ENCODE data around the gene CNIH4.
A peak's percentile ranks its signal among the peaks of the same experiment; 100 is the strongest.
"Not testable (repeated sequence)": the region's sequence is repeated elsewhere in the genome, so short reads cannot be mapped to it uniquely, and the experiment has no call there.

The CNIH4 gene

GRCh38 chr1:224387302-224387912, 30.7 kb downstream of the CNIH4 start:
- DNase-seq (ENCODE audit: low read depth, low spot score), result peak; percentile 66
- peak overlapping the region; percentile 22 for H3K4me3 ChIP-seq (ENCODE audit: low read length)

- no peak for DNase-seq (ENCODE audit: low read depth, low spot score)
- no peak overlapping the region for H3K4me3 ChIP-seq (ENCODE audit: low read length)
These were observed 31.3 kb downstream of the CNIH4 start for GRCh38 chr1:224387943-224388342.

DNA sequence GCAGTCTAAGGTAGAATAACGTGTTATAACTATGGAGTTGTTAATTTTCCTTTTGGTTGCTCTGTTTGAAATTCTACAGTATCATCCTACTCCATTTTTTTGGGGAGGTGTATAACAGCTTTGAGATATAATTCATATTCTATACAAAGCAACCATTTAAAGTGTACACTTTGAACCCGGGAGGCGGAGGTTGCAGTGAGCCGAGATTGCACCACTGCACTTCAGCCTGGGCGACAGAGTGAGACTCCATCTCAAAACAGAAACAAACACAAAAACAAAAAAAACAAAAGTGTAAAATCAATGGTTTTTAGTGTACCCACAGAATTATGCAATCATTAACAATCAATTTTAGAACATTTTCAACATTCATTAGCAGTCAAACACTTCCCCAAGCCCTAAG, 33.8 kb downstream of the CNIH4 start:
- DNase-seq (ENCODE audit: low read depth, low spot score), result no peak
- no peak overlapping the region for H3K4me3 ChIP-seq (ENCODE audit: low read length)

DNA sequence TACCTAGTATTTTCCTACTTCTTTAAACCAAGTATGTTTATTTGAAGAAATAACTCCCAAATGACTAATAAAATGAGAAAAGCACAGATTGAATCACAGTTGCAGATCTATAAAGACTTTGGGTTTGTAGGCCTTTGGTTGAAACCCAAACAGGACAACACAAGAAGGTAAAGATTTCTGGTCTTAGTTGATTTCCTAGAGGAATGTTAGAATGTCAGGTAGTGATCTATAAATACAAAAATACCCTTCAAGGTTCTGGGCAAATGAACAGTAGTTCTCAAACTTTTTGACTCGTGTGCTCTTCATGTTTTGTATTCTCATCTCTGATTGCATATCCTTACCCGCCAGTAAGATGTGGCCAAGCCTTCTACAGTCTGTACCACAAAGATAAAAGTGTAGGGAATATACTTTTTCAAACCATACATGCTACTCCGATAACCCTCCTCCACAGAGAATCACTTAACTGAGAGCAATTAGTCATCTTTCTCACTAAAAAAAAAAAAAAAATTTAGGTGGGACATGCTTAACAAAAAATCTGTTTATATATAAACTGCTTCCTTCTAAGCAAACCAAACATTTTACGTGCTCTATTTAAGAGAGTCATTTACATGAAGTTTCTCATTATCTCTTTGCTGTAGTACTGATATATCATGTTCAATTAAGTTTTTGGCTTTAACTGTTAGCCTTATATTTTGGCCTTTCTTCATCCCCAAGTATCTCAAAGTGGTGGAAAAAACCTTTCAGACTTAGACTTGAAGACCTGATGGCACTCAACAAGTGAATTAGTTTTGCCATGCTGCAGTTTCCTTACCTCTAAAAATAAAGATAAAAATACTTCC, 36.0 kb downstream of the CNIH4 start:
- peak; percentile 41 for DNase-seq (ENCODE audit: low read depth, low spot score)
- no peak overlapping the region for H3K4me3 ChIP-seq (ENCODE audit: low read length)

DNA sequence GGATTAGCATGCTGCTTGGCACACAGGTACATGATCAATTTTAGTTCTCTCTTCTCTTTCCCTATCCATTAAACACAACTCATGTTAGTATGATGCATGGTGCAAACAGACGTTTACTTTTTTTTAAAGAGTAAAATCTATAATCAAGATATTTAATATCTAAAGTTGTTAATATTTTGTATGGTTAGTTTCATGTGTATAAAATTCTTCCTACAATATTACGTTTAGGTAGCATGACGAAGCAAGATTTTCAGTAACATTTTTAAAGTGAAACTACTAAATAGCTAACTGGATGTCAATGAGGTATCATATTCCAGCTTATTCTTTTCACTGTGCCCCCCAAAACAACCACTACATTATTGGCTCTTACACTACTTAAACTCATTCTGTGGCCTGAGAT, 36.6 kb downstream of the CNIH4 start:
- no peak for DNase-seq (ENCODE audit: low read depth, low spot score)
- no peak overlapping the region for H3K4me3 ChIP-seq (ENCODE audit: low read length)

GRCh38 chr1:224399887-224400286, 43.2 kb downstream of the CNIH4 start:
- DNase-seq (ENCODE audit: low read depth, low spot score), result no peak
- H3K4me3 ChIP-seq (ENCODE audit: low read length), result no peak overlapping the region

GRCh38 chr1:224402472-224403036, 45.9 kb downstream of the CNIH4 start:
- DNase-seq (ENCODE audit: low read depth, low spot score), result no peak
- no peak overlapping the region for H3K4me3 ChIP-seq (ENCODE audit: low read length)

DNA sequence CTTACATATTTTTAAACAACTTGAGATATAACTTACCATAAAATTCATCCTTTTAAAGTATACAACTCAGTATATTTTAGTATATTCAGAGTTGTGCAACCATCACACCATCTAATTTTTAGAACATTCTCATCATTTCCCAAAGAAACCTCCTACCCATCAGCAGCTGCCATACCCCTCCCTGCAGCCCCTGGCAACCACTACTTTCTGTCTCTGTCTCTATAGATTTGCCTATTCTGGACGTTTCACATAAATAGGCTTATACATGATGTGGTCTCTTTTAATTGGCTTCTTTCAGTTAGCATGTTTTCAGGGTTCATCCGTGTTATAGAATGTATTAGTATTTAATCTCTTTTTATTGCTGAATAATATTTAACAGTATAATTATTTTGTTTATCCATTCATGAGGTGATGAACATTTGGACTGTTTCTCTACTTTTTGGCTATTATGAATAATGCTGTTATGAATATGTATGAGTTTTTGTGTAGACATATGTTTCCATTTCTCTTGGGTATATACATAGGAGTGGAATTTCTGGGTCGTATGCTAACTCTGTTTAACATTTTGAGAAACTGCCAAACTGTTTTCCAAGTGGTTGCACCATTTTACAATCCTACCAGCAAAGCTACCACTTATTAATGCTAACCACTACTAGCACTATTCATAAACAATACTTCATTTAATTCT, 48.4 kb downstream of the CNIH4 start:
- no peak for DNase-seq (ENCODE audit: low read depth, low spot score)
- H3K4me3 ChIP-seq (ENCODE audit: low read length), result no peak overlapping the region

GRCh38 chr1:224405604-224405970, 48.9 kb downstream of the CNIH4 start:
- no peak overlapping the region for H3K4me3 ChIP-seq (ENCODE audit: low read length)
- DNase-seq (ENCODE audit: low read depth, low spot score), result no peak

- no peak overlapping the region for H3K4me3 ChIP-seq (ENCODE audit: low read length)
- no peak for DNase-seq (ENCODE audit: low read depth, low spot score)
These were observed 49.5 kb downstream of the CNIH4 start for GRCh38 chr1:224406216-224406615.

- no peak overlapping the region for H3K4me3 ChIP-seq (ENCODE audit: low read length)
- no peak for DNase-seq (ENCODE audit: low read depth, low spot score)
These were observed 51.1 kb downstream of the CNIH4 start for GRCh38 chr1:224407571-224408293.

GRCh38 chr1:224408294-224408590, 51.6 kb downstream of the CNIH4 start:
- H3K4me3 ChIP-seq (ENCODE audit: low read length), result no peak overlapping the region
- DNase-seq (ENCODE audit: low read depth, low spot score), result no peak

GRCh38 chr1:224411766-224412165, 55.1 kb downstream of the CNIH4 start:
- H3K4me3 ChIP-seq (ENCODE audit: low read length), result no peak overlapping the region
- no peak for DNase-seq (ENCODE audit: low read depth, low spot score)

DNA sequence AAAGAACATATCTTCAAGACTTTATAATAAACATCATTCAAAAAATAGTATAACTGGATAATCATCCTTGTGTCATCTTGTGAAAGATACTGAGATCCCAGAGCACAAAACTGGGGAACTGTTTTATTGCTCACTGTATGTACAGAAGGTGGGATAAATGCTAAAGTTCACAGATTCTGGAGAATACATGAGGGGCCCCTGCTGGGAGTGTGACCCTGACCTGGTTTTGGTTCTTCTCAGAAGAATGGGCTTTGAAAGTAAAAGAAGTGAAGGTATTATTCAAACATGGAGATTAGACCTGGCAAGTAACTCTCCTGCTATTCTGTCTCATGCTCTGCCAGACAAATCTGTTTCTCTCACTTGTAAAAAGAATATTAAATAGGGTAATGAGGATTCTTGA, 63.4 kb downstream of the CNIH4 start:
- no peak for DNase-seq (ENCODE audit: low read depth, low spot score)

DNA sequence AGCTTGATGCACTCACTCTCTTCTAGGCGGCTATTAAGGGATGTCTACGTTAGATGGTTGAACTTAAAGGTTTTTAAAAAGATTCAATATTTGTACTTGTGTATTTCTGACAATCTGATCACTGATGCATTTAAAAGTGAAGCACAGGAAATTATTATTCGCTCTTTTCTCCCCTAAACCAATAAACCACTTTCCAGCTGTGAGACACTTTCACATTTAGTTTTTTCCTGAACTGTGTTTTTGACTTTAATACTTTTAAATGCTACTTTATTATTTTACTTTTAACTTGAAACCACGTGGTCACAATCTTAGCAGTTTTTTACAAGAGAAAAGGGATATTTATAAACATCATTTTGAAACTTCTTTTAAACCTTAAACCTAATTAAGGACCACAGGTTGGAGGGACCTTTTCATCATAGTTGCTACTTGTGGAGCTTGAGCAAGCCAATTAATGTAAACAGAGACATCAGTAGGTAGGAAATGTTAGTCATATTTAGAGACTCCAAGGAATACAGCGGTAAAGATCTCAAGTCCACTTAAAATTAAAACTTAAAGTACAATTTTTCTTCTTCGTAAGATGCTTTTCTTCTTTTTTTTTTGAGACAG, 68.7 kb downstream of the CNIH4 start:
- DNase-seq (ENCODE audit: low read depth, low spot score), result no peak
- H3K4me3 ChIP-seq (ENCODE audit: low read length), result no peak overlapping the region

More for the DNA sequence above, 63.4 kb downstream of the CNIH4 start:
- no peak overlapping the region for H3K4me3 ChIP-seq (ENCODE audit: low read length)

DNA sequence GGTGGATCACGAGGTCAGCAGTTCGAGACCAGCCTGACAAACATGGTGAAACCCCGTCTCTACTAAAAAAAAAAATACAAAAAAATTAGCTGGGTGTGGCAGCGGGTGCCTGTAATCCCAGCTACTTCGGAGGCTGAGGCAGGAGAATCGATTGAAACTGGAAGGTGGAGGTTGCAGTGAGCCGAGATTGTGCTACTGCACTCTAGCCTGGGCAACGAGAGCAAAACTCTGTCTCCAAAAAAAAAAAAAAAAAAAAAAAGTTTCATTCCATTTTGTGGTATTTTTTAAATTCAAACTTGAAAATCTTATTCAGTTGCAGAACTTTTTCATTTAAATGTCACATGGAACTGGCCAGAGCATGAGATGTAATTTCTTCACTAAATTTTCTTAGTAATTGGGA, 70.2 kb downstream of the CNIH4 start:
- H3K4me3 ChIP-seq (ENCODE audit: low read length), result not testable (repeated sequence)

DNA sequence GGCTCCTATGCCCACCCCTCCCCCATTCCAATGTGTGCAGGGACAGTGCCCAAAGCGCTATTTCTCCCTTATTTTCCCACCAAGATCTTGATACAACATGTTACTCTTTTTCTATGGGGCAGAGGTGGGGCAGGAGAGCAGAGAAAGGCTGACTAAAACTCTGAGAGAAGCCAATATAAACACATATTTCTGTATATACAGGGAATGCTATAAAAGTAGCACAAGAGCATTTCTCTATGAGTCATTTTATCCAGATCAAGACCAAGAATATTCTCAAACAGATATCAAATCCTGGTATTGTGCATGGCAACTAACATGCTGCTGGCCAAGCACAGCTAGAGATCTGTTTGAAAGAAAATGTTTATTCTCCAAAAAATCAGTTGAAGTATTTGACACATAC, 70.7 kb downstream of the CNIH4 start:
- no peak overlapping the region for H3K4me3 ChIP-seq (ENCODE audit: low read length)
- DNase-seq (ENCODE audit: low read depth, low spot score), result no peak

More for the DNA sequence above, 70.2 kb downstream of the CNIH4 start:
- DNase-seq (ENCODE audit: low read depth, low spot score), result not testable (repeated sequence)

DNA sequence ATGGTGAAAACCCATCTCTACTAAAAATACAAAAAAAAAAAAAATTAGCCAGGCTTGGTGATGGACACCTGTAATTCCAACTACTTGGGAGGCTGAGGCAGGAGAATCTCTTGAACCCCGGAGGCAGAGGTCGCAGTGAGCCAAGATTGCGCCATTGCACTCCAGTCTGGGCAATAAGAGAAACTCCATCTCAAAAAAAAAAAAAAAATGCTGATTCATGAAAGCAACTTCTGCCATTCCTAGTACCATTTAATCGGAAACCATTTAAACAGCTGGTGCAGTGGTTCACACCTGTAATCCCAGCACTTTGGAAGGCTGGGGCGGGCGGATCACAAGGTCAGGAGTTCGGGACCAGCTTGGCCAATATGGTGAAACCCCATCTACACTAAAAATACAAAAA, 72.0 kb downstream of the CNIH4 start:
- DNase-seq (ENCODE audit: low read depth, low spot score); H3K4me3 ChIP-seq (ENCODE audit: low read length): not testable (repeated sequence)
